SJCRH30 (cell line): ENCODE results near the gene RPL19. TPM values are rescaled to one million over a fixed set of nuclear protein-coding genes. Genes with fewer than 3 reads are reported as not detected.

Source experiments
- DNase-seq, 2 experiments: peaks; one replicate each; pipeline ENCODE4 v3.0.0-alpha.2; 2015 to 2020
- H3K27ac ChIP-seq: fragments of 250-450 bp; sonication (Bioruptor Pico); 2 replicates; pipeline ENCODE4 v1.5.1; 2020; ENCODE audit warnings: mild to moderate bottlenecking, moderate library complexity
- H3K27me3 ChIP-seq: fragments of 250-450 bp; sonication (Bioruptor Pico); 2 replicates; pipeline ENCODE4 v1.5.1; 2020; ENCODE audit warnings: mild to moderate bottlenecking, moderate library complexity
- H3K36me3 ChIP-seq: fragments of 250-450 bp; sonication (Bioruptor Pico); 2 replicates; pipeline ENCODE4 v1.5.1; 2020; ENCODE audit warnings: mild to moderate bottlenecking, moderate library complexity
- H3K4me1 ChIP-seq: fragments of 250-450 bp; sonication (Bioruptor Pico); 2 replicates; pipeline ENCODE4 v1.5.1; 2020; ENCODE audit warnings: mild to moderate bottlenecking, moderate library complexity
- H3K4me3 ChIP-seq: fragments of 250-450 bp; sonication (Bioruptor Pico); 2 replicates; pipeline ENCODE4 v1.5.1; 2020; ENCODE audit warnings: mild to moderate bottlenecking, moderate library complexity
- H3K9me3 ChIP-seq: fragments of 250-450 bp; sonication (Bioruptor Pico); replicated peaks from 2 replicates; pipeline ENCODE4 v1.5.1; 2020; ENCODE audit warnings: mild to moderate bottlenecking, moderate library complexity
- total RNA-seq: library from RNA; depleted of rRNA; stranded (reverse); fragments of >200 nt; shearing (Covaris generic); gene quantifications from 2 replicates; pipeline ENCODE4 v1.2.3, GENCODE V29; 2014

RPL19 gene
- total RNA-seq, 1 experiment from 2014 or later: 2,386 TPM

DNA sequence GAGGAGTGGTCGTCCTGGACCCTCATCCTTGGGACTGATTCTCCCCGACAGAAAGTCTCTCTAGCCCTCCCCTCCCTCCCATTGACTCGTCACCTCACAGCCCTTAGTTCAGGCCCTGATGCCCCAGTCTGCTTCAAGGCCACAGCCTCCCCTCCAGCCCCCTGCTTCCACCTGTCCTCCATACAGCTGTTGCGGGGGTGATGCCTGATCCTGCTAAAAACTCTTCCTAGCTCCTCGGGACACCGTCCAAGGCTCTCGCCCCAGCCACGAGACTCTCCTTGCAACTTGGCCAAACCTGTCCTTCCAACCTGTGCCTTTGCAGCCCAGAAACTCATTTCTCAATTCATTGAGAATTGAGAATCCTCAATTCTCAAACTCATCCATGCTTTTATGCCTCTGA lies 18.8 kb downstream of the RPL19 start:
- no peaks in the 10 kb centered on the region for H3K27me3 ChIP-seq
- H3K4me3 ChIP-seq: no peak overlapping the region
- H3K4me1 ChIP-seq: no peaks in the 10 kb centered on the region
- DNase-seq: no peak
- no peak overlapping the region for H3K27ac ChIP-seq
- no peaks in the 10 kb centered on the region for H3K9me3 ChIP-seq
- H3K36me3 ChIP-seq: no peaks in the 10 kb centered on the region

GRCh38 chr17:39219647-39220154 lies 19.6 kb downstream of the RPL19 start:
- no peaks in the 10 kb centered on the region for H3K36me3 ChIP-seq
- DNase-seq: no peak
- no peaks in the 10 kb centered on the region for H3K9me3 ChIP-seq
- no peaks in the 10 kb centered on the region for H3K4me1 ChIP-seq
- no peak overlapping the region for H3K27ac ChIP-seq
- H3K27me3 ChIP-seq: no peaks in the 10 kb centered on the region
- no peak overlapping the region for H3K4me3 ChIP-seq

DNA sequence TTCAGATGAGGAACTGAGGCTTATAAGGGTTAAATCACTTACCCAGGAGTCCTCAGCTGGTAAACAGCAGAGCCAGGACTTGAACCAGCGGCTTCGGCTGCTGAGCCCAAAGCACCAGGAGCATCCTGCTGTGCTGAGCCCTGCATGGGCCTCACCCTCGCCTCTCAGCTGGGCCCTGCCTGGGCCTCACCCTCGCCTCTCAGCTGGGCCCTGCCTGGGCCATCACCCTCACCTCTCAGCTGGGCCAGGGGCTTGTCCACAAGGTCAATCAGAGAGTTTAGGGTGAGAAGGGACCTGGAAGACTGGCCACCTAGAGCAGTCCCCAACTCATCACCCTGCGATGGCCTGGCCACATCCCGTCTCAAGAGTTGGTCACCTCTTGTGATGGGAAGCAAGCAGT lies 21.5 kb downstream of the RPL19 start:
- no peaks in the 10 kb centered on the region for H3K9me3 ChIP-seq
- H3K27ac ChIP-seq: no peak overlapping the region
- no peaks in the 10 kb centered on the region for H3K36me3 ChIP-seq

DNA sequence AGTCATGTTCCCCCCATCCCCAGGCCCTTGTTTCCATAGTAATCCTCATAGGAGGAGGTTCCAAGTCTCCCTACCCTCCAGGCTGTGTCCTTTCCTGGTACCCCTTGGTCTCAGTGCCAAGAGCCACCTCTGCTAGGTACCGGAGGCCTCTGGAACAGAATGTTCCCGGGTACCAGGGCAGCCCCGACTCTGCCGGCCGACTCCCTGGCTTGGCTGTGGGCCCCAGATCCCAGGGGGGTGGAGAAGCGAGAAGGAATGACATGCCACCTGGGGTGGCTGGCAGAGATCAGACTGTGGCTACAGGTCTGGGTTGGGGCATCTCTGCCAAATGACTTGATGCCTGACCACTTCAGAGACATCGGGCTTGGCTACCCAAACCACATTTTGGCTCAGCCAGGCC lies 22.1 kb downstream of the RPL19 start:
- Histone ChIP-seq H3K36me3 (no peaks in the 10 kb centered on the region), H3K9me3 (no peaks in the 10 kb centered on the region), H3K4me1 (no peaks in the 10 kb centered on the region), H3K27ac (no peak overlapping the region), H3K27me3 (no peaks in the 10 kb centered on the region), H3K4me3 (no peak overlapping the region)
- no peak for DNase-seq

More for the DNA sequence above, 21.5 kb downstream of the RPL19 start:
- no peaks in the 10 kb centered on the region for H3K27me3 ChIP-seq
- no peaks in the 10 kb centered on the region for H3K4me1 ChIP-seq
- no peak overlapping the region for H3K4me3 ChIP-seq
- DNase-seq: no peak

DNA sequence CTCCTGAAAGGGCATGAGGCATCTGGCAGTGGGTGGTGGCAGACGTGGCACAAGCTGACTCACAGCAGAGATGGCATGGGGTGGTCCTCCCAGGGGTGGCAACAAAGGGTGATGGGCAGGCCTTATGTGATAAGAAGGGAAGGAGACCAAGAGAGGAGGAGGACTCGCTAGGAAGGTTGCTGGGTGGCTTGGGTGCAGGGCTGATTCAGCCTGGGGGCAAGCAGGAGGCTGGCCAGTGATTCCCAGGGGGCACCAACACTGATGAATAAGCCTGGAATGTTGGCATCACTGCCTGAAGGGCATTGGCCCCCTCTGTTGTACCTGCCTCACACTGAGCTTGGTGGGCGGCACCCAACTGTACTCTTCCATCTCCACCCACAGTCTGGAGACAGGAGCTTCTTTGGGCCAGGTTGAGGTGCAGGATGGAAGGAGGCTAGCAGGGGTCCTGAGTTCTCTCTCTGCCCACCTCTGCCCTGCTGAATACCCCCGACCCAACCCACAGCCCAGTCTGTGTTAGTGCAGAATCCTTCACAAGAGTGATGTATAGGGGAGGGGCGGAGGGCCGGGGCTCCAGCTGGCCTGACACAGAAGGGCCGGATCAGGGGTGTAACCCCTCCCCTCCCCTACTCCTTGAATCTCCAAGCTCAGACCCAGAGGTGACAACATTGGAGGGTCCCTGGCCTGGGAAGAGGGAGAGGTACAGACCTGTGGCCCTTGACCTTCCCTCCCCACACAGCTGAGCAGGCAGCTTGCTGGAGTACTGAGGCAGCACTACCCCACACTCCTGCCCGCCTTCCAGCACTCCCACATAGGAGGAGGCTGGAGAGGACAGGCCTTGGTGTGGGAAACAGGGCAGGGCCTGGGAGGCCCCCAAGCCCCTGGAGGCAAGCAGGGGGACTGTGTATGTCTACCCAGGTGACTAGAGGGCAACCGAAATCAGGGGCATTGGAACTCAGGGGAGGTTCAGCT lies 23.1 kb downstream of the RPL19 start:
- H3K4me1 ChIP-seq: no peaks in the 10 kb centered on the region
- no peaks in the 10 kb centered on the region for H3K27me3 ChIP-seq
- no peaks in the 10 kb centered on the region for H3K9me3 ChIP-seq
- no peak overlapping the region for H3K4me3 ChIP-seq
- H3K36me3 ChIP-seq: no peaks in the 10 kb centered on the region
- DNase-seq: no peak
- H3K27ac ChIP-seq: no peak overlapping the region

DNA sequence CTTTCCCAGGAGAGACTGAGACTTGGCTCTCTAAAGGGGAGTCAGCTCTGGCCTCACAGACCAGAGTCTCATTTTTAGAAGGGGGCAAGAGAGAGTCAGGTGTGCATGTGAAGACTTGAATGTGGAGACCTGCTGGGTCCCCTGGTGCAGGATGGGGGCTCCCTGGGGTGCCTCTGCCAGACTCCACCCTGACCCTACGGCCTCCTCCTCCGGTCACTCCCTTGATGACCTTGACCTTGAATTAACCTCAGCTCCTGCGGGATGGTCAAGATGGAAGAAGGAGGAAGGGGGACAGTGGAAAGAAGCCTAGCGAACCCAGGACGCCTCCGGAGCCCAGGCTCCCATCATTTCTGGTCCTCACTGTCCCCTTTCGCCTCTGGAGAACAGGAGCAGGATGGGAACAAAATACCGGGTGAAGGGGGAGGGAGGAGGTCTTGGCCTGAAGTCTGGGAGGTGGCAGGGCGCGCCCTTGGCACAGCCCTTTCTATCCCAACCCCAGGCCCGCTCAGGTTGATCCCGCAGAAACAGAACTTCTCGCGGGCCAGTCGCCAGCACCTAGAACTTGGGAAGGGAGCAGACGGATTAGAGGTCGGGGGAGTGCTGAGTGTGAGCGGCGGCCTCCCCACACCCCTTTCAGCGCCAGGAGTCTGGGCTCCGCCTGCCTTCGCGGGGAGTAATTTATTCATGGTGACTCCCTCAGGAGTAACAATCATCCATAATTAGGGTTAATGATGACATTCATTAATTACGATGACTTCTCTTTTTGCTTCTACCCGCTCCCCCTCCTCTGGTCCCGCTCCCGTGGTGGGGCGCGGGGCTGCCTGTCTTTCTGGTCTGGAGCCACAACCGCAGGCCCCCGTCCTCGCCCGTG lies 24.1 kb downstream of the RPL19 start:
- DNase-seq: no peak
- Histone ChIP-seq H3K4me3 (no peak overlapping the region), H3K4me1 (no peaks in the 10 kb centered on the region), H3K9me3 (no peaks in the 10 kb centered on the region), H3K36me3 (no peaks in the 10 kb centered on the region), H3K27ac (no peak overlapping the region), H3K27me3 (no peaks in the 10 kb centered on the region)

GRCh38 chr17:39224778-39225307 lies 24.8 kb downstream of the RPL19 start:
- Histone ChIP-seq H3K9me3 (no peaks in the 10 kb centered on the region), H3K4me1 (no peaks in the 10 kb centered on the region), H3K27ac (no peak overlapping the region), H3K27me3 (no peaks in the 10 kb centered on the region), H3K36me3 (no peaks in the 10 kb centered on the region), H3K4me3 (no peak overlapping the region)
- DNase-seq: no peak

DNA sequence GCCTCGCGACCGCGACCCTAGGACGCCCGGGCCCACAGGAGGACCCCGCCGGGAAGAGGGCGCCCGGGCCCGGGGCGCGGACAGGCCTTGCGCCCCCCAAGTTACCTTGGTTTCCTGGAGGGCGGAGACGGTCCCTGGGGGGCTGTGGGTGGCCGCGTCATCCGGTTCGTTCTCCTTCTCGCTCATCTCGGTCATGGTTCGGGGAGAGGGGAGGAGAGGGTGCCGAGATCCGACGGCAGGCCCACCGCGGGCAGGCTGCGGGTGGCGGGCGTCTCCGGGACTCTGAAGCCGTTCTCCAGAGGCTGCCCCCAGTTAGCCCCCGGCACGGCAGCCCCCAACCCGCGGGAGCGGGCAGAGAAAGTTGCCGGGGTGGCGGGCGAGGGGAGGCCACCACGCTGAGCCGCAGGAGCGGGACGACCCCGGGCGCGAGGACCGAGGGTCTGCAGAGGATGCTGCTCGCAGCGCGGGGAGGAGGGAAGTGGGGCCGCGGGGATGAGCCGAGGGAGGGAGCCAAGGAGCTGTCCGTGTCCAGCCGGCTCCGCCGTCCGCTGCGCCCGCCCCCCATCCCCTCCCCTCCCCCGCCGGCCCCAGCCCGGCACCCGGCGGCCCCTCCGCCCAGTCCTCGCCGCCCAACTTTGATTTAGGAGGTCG lies 25.4 kb downstream of the RPL19 start, which contains the start of gene STAC2:
Gene STAC2 (minus strand): TSS at position 638 of the 651 bp plus-strand sequence. CDS start 443 bp downstream, at position 195.
- no peaks in the 10 kb centered on the region for H3K36me3 ChIP-seq
- H3K4me1 ChIP-seq: no peaks in the 10 kb centered on the region
- H3K27ac ChIP-seq: no peak within 1 kb of the TSS
- no peaks in the 10 kb centered on the region for H3K9me3 ChIP-seq
- DNase-seq: no peak
- H3K27me3 ChIP-seq: no peaks in the 10 kb centered on the region
- H3K4me3 ChIP-seq: peak within 1 kb of the TSS; percentile 17

- Histone ChIP-seq H3K4me3 (peak overlapping the region; percentile 17), H3K9me3 (no peaks in the 10 kb centered on the region), H3K4me1 (peaks cover 7% of the 10 kb centered on the region), H3K27me3 (no peaks in the 10 kb centered on the region), H3K27ac (no peak overlapping the region), H3K36me3 (no peaks in the 10 kb centered on the region)
- DNase-seq: peak; percentile 79
Observed at GRCh38 chr17:39225959-39226683, 26.0 kb downstream of the RPL19 start.

- no peak for DNase-seq
- Histone ChIP-seq H3K36me3 (no peaks in the 10 kb centered on the region), H3K4me3 (no peak overlapping the region), H3K4me1 (peaks cover 13% of the 10 kb centered on the region), H3K9me3 (no peaks in the 10 kb centered on the region), H3K27ac (no peak overlapping the region), H3K27me3 (no peaks in the 10 kb centered on the region)
Observed at GRCh38 chr17:39227364-39227919, 27.4 kb downstream of the RPL19 start.

GRCh38 chr17:39229274-39229913 lies 29.3 kb downstream of the RPL19 start:
- Histone ChIP-seq H3K4me1 (peaks cover 13% of the 10 kb centered on the region), H3K36me3 (no peaks in the 10 kb centered on the region), H3K4me3 (no peak overlapping the region), H3K9me3 (no peaks in the 10 kb centered on the region), H3K27ac (no peak overlapping the region), H3K27me3 (no peaks in the 10 kb centered on the region)
- no peak for DNase-seq

DNA sequence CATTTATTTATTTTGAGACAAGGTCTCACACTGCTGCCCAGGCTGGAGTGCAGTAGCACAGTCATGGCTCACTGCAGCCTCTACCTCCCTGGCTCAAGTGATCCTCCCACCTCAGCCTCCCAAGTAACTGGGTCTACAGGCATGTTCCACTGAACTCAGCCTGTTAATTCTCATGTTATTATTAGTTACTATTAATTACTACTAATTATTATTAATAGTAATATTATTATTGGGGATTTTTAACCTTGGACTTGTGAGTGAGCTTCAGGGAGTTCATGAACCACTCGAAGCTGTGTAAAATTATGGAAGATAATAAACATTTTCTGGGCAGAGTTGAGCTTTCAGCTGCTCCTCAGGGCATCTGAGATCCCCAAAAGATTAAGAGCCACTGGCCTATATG lies 30.3 kb downstream of the RPL19 start:
- H3K9me3 ChIP-seq: no peaks in the 10 kb centered on the region
- no peaks in the 10 kb centered on the region for H3K36me3 ChIP-seq
- H3K27ac ChIP-seq: no peak overlapping the region
- no peaks in the 10 kb centered on the region for H3K27me3 ChIP-seq
- H3K4me1 ChIP-seq: peaks cover 13% of the 10 kb centered on the region
- no peak for DNase-seq
- H3K4me3 ChIP-seq: no peak overlapping the region

DNA sequence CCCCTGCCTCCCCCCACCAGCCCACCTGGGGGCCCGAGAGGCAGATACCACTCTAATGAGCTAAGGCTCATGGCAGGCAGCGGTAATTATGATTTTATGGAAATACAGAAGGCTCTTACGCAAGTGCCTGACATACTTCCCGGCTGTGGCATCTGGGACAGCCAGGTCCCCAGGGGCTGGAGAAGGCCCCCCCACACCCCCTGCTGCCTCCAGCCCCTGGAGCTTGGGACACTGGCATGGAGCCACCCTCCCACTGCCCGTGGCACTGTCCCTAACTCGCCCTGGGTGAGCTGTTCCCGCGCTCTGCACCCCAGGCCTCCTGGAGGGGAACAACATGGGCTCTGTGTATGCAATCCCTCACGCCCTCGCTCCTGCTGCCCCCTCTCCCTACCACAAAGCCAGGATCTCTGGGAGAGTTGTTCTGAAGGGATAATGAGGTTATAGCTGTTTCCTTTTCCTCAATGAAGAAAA lies 31.0 kb downstream of the RPL19 start:
- Histone ChIP-seq H3K9me3 (no peaks in the 10 kb centered on the region), H3K27me3 (no peaks in the 10 kb centered on the region), H3K4me1 (peaks cover 17% of the 10 kb centered on the region), H3K4me3 (peak overlapping the region; percentile 30), H3K36me3 (no peaks in the 10 kb centered on the region), H3K27ac (no peak overlapping the region)
- peak in 1 of 2 experiments; percentile 37 for DNase-seq
